ENCODE data around the gene CNBD2. TPM values are rescaled to one million over a fixed set of nuclear protein-coding genes. Genes with fewer than 3 reads are reported as not detected.
"Not testable (repeated sequence)": the region's sequence is repeated elsewhere in the genome, so short reads cannot be mapped to it uniquely, and the experiment has no call there.

CNBD2 gene
- total RNA-seq, 1 donor, result 2.2 TPM

DNA sequence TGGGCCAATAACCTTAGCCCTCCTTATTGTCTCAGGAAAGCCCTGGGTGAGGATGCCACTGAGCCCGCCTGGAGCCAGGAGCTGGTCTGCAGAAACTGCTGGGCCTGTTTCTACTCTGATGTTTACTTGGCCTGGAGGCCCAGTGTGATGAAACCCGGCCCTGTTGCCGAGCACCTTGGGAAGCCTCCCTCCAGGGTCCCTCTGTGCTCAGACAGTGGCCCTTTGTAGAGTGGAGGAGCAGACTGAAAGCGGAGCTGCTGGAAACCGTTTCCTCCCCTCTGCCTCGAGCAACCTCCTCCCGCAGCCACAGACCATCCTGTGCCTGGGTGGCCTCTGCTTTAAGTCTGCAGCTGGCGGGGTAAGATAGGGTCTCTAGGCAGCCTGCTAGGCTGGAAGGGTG lies 102.1 kb downstream of the CNBD2 start:
- DNase-seq (ENCODE audit: low read depth), result no peak
- no peak overlapping the region for H3K4me3 ChIP-seq (ENCODE audit: low read depth, low read length)
- TF ChIP-seq, protein P1, sequence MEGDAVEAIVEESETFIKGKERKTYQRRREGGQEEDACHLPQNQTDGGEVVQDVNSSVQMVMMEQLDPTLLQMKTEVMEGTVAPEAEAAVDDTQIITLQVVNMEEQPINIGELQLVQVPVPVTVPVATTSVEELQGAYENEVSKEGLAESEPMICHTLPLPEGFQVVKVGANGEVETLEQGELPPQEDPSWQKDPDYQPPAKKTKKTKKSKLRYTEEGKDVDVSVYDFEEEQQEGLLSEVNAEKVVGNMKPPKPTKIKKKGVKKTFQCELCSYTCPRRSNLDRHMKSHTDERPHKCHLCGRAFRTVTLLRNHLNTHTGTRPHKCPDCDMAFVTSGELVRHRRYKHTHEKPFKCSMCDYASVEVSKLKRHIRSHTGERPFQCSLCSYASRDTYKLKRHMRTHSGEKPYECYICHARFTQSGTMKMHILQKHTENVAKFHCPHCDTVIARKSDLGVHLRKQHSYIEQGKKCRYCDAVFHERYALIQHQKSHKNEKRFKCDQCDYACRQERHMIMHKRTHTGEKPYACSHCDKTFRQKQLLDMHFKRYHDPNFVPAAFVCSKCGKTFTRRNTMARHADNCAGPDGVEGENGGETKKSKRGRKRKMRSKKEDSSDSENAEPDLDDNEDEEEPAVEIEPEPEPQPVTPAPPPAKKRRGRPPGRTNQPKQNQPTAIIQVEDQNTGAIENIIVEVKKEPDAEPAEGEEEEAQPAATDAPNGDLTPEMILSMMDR (IDR thresholded peaks at IDR 0.05; ENCODE audit: insufficient read depth, low read length), result no peak

DNA sequence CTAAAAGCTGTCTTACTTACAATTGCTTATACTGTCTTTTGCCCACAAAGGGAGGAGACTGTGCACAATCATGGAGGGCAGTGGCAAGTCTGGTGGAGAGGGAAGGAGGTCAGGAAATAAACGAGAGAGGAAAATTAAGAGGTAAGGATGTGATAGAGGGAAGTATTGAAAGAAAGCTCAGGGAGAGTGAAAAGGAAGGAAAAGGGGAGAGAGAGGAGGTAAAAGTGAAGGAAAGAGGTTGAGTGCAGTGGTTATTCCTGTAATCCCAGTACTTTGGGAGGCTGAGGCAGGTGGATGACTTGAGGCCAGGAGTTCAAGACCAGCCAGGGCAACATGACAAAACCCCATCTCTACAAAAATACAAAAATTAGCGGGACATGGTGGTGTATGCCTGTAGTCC lies 103.5 kb downstream of the CNBD2 start:
- DNase-seq (ENCODE audit: low read depth), result no peak
- no peak overlapping the region for H3K4me3 ChIP-seq (ENCODE audit: low read depth, low read length)
- TF ChIP-seq, protein P1 (IDR thresholded peaks at IDR 0.05; ENCODE audit: insufficient read depth, low read length), result no peak

DNA sequence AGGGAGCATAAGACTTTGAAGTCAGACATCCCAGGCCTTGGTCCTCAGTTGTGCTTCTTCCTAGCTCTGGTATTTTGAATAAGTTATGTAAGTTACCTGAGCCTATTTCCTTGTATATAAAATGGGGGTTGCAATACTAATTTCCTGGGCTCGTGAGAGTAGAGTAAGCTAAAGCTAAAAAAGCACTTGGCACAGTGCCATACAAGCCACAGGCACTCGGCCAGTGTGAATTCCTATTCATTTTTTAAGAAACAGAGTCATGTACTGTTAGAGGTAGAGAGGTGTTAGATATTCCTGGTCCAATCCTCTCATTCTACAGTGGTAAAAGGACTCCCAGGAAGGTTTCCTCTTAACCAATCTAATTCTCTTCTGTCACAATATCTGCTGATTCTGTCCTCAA lies 106.6 kb downstream of the CNBD2 start:
- DNase-seq (ENCODE audit: low read depth), result no peak
- TF ChIP-seq, protein P1 (IDR thresholded peaks at IDR 0.05; ENCODE audit: insufficient read depth, low read length), result no peak
- H3K4me3 ChIP-seq (ENCODE audit: low read depth, low read length), result no peak overlapping the region

DNA sequence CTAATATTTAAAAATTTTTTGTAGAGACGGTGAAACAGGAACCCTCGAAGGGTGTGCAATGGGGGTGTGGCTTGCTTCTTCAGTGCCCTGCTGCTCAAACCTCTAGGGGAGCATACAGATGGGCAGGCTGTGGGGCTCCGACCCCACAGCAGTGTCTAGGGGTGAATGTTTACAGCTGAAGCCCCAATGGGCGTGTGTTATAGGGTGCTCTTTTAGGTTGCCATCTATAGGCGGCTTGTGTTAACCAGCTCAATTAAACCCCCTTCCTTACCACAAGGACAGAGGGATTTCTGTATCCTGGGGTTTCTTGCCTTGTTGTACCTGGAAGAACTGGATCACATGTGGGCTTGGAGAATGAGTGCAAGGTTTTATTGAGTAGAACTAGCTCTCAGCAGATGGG lies 109.4 kb downstream of the CNBD2 start:
- not testable (repeated sequence) for DNase-seq (ENCODE audit: low read depth); H3K4me3 ChIP-seq (ENCODE audit: low read depth, low read length)

DNA sequence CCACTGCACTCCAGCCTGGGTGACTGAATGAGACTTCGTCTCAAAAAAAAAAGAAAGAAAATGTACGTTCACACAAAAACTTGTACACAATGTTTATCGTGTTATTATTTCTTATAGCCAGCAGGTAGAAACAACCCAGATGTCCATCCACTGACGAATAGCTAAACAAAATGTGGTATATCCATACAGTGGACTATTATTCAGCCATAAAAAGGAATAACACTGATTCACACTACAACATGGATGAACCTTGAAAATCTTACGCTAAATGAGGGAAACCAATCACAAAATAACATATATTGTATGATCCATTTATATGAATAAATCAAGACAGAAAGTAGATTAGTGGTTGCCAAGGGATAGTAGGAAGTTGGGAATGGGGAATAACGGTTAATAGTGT lies 111.1 kb downstream of the CNBD2 start:
- TF ChIP-seq, protein P1 (IDR thresholded peaks at IDR 0.05; ENCODE audit: insufficient read depth, low read length), result no peak
- DNase-seq (ENCODE audit: low read depth), result no peak
- no peak overlapping the region for H3K4me3 ChIP-seq (ENCODE audit: low read depth, low read length)

DNA sequence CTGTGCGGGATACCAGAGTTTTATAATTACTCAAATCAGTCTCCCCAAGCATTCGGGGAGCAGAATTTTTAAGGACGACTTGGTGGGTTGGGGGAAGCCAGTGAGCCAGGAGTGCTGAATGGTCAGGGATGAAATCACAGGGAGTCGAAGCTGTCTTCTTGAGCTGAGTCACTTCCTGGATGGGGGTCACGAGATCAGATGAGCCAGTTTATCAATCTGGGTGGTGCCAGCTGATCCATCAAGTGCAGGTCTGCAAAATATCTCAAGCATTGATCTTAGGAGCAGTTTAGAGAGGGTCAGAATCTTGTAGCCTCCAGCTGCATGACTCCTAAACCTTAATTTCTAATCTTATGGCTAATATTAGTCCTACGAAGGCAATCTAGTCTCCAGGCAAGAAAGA lies 111.6 kb downstream of the CNBD2 start:
- DNase-seq (ENCODE audit: low read depth); H3K4me3 ChIP-seq (ENCODE audit: low read depth, low read length): not testable (repeated sequence)

Small RNAs within 50 kb of the gene (small RNA-seq; reads per million reads assigned to genes)
- gene RNU6-937P, result not detected

Other genes starting within 250 kb of the CNBD2 start
- gene RBM39, start 226.3 kb upstream of the CNBD2 start, total RNA-seq (ENCODE audit: low replicate concordance), result 236 and 510 TPM in 2 replicates
- gene PHF20, start 196.6 kb upstream of the CNBD2 start, total RNA-seq (ENCODE audit: low replicate concordance), result 28.5 and 30.9 TPM in 2 replicates
- gene SCAND1, start 14.1 kb upstream of the CNBD2 start, total RNA-seq (ENCODE audit: low replicate concordance), result 34.1 and 161 TPM in 2 replicates
- gene EPB41L1, start 186.2 kb downstream of the CNBD2 start, total RNA-seq (ENCODE audit: low replicate concordance), result 13.5 and 18.1 TPM in 2 replicates